ENCODE results near the gene TRABD2A.
"Not testable (repeated sequence)": the region's sequence is repeated elsewhere in the genome, so short reads cannot be mapped to it uniquely, and the experiment has no call there.

Gene TRABD2A

GRCh38 chr2:84879584-84880394 is 1.1 kb downstream of the TRABD2A start:
- no peak for DNase-seq (ENCODE audit: low read depth)

DNA sequence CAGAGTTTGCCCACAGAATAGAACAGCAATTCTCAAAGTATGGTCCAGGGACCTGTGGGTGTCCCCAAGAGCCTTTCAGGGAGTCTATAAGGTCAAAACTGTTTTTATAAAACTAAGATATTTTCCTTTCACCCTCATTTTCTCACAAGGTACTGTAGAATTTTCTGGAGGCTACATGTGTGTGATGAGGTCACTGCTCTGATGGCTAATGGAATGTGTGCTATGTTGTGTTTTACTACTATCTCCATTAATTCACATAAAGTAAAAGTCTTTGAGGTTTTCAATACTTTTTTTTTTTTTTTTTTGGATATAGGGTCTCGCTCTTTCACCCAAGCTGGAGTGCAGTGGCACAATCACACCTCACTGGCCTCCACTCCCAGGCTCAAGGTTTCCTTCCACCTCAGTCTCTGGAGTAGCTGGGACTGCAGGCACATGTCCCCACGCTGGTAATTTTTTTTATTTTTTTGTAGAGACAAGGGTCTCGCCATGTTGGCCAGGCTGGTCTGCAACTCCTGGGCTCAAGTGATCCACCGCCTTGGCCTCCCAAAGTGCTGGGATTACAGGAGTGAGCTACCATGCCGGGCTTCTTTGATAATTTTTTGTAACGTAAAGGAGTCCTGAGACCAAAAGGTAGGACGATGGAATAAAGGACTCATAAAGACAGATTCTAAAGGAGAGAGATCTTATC is 1.8 kb downstream of the TRABD2A start:
- no peak for DNase-seq (ENCODE audit: low read depth)

DNA sequence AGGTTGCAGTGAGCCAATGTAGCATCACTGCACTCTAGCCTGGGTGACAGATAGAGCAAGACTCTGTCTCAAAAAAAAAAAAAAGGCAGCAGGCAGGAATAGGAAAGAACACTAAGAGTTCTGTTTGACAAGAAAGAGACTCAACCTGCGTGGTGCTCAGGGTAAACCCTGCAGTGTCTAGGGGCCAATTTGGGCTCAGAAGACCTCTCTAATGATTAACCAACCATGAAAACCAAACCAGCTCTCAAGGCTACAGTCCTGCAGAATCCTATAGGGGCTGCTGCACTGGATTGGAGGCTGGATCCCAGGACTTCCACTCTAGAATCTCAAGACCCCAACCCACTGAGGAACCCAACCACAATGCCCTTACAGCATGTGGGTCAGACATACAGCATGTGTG is 2.4 kb downstream of the TRABD2A start:
- DNase-seq (ENCODE audit: low read depth) = no peak

GRCh38 chr2:84876369-84876768 is 4.5 kb downstream of the TRABD2A start:
- DNase-seq (ENCODE audit: low read depth) = no peak

- not testable (repeated sequence) for DNase-seq (ENCODE audit: low read depth)
Measured at GRCh38 chr2:84875619-84876018, 5.3 kb downstream of the TRABD2A start.

DNA sequence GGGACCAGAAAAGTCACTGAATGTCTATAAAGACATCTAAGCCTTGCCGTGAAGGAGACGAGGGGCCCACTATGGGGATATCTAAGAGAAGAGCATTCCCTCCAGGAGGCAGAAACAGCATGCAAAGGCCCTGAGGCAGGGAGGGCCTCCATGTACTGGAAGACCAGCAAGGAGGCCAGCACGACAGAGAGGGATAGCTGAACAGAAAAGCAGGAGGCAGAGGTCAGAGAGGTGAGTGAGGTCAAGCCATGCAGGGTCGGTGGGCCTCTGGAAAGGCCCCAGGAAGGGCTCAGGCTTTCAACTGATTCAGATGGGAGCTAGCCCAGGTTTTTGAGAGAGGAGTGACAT is 5.7 kb downstream of the TRABD2A start:
- no peak for DNase-seq (ENCODE audit: low read depth)

- DNase-seq (ENCODE audit: low read depth) = no peak
Measured at GRCh38 chr2:84874381-84875212, 6.3 kb downstream of the TRABD2A start.

- no peak for DNase-seq (ENCODE audit: low read depth)
Measured at GRCh38 chr2:84873350-84873749, 7.5 kb downstream of the TRABD2A start.

DNA sequence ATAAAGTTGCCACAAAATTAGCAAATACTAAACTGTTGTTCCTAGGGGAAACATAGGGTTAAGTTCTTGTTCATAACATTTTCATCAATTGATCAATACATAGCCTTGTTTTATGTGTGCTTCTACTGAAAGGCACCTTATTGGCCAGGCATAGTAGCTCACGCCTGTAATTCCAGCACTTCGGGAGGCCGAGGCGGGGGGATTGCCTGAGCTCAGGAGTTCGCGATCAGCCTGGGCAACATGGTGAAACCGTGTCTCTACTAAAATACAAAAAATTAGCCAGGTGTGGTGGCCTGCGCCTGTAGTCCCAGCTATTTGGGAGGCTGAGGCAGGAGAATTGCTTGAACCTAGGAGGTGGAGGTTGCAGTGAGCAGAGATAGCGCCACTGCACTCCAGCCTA is 8.2 kb downstream of the TRABD2A start:
- DNase-seq (ENCODE audit: low read depth) = not testable (repeated sequence)

DNA sequence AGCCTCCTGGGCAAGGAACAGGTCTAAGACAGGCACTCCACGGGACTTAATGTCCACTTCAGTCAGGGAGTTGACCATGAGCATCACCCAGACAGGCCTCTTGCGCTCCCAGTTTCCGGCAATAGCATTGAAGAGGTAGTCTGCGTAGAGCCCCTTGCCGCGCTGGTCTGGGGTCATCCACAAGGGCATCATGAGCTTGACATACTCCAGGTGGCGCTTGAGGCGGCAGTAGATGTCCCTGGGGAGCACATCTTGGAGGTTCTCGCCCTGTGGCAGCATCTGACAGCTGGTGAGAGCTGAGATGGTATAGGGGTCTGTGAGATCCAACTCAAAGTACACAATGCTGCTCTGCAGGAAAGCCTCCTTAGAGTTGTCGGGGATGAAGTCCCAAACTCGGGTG is 10.6 kb downstream of the TRABD2A start:
- DNase-seq (ENCODE audit: low read depth) = no peak

DNA sequence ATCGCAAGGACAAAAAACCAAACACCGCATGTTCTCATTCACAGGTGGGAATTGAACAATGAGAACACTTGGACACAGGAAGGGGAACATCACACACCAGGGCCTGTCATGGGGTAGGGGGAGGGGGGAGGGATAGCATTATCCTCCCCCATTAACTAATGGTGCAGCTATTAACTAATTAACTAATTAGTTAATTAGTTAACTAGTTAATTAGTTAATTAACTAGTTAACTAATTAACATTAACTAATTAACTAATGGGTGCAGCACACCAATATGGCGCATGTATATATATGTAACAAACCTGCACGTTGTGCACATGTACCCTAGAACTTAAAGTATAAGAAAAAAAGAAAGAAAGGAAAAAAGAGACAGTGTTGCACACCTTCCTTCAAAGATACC is 12.6 kb downstream of the TRABD2A start:
- not testable (repeated sequence) for DNase-seq (ENCODE audit: low read depth)

DNA sequence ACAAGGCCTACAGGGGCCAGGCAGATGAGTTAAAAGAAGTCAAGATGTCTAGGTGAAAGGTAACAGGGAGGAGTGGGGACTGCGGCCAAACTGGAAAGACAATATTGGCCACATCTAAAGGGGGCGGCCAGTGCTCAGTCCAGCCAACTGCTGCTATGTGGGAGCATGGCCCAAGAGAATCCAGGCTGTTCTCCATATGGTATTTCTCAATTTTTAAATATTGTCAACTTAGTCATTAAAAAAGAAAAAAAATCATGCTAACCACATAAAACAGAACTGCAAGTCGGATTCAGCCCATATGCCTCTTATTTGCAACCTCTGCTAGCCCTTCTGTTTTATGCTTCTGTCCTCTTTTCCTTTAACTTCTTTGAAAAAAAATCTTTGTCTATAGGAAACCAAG is 14.8 kb downstream of the TRABD2A start:
- DNase-seq (ENCODE audit: low read depth) = no peak

DNA sequence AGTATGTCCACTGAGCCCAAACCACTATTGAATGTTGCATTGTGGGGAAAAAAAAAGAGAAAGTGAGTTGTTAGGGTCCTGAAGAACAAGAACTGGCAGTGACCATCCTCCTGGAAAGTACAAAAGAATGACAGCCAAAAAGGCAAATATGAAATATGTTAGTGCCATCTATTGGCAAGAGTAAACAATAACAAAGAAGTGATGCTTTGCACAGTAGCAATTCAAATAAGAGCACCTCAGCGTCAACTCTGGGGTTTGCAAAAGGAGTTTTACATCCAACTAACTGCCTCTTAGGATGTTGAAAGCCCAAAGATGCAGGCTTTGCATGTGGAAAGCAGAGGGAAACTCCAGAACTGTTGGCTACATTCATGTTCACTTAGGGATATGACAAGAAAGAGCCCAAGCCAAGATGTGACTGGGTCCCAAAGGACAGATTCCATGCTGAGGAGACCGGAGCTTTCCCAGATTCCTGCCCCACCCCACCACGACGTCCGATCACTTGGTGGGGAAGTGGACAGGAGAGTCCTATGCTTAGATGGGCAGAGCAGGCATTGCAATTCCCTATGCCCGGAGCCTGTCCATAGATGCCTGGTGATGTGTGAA is 15.6 kb downstream of the TRABD2A start:
- no peak for DNase-seq (ENCODE audit: low read depth)

DNA sequence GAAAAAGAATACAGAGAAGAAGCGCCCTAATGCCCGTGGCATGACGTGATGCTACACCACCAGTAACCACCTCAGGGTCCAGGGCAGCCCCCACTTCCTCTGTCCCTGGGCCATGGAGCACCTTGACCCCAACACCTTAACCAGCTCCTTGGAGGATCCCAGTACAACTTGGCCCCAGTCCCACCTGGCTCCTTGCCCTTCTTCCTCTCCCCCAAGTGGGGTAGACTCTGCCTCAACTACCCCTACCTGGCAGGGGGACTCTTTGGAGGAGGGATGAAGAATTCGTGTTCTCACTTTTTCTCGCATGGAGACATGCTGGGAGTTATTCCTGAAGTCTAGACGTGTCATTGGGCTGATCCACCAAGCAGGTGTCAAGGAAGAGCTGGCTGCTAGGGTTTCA is 18.9 kb downstream of the TRABD2A start:
- DNase-seq (ENCODE audit: low read depth) = no peak

- no peak for DNase-seq (ENCODE audit: low read depth)
Measured at GRCh38 chr2:84861539-84861938, 19.3 kb downstream of the TRABD2A start.

GRCh38 chr2:84858937-84859336 is 21.9 kb downstream of the TRABD2A start:
- no peak for DNase-seq (ENCODE audit: low read depth)

DNA sequence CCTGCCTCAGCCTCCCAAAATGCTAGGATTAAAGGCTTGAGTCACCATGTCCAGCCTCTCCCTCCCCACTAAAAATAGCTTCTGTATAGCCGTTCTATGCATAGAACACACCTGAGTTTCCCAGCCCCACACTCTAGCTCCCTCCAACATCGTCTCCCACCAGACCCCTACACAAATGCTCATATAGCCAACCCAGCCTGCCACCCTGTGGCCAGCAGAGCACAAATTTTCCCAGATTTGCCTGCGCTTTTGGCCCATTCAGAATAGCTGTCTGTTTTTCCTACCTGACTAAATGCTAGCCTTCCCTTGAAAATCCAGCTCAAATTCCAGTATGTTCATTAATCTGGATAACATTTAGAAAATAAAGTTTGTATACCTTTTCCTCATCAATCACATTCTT is 22.8 kb downstream of the TRABD2A start:
- no peak for DNase-seq (ENCODE audit: low read depth)

- no peak for DNase-seq (ENCODE audit: low read depth)
Measured at GRCh38 chr2:84857566-84857965, 23.3 kb downstream of the TRABD2A start.

GRCh38 chr2:84856787-84857186 is 24.1 kb downstream of the TRABD2A start:
- no peak for DNase-seq (ENCODE audit: low read depth)

DNA sequence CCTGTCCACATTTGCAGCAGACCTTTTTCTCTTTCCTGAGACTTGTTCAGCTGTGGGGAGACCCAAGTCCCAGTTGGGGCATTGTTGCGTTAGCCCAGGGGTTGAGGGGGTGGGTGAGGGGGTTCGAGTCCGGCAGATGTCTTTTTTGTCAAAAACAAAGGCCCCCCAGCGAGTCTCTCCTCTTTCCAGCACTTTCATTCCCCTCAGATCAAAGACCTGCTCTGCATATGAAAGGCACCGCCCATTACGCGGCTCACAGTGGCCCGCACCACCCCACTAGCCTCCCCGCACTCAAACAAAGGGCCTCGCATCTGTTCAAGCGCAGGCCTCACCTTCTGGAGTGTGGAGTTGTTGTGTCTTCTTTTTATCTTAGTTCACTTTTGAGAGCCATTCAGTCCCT is 25.2 kb downstream of the TRABD2A start:
- no peak for DNase-seq (ENCODE audit: low read depth)

- no peak for DNase-seq (ENCODE audit: low read depth)
Measured at GRCh38 chr2:84854850-84855249, 26.0 kb downstream of the TRABD2A start.

- DNase-seq (ENCODE audit: low read depth) = no peak
Measured at GRCh38 chr2:84851876-84852275, 29.0 kb downstream of the TRABD2A start.

All from stimulated activated CD8-positive, alpha-beta memory T cell treated with anti-CD3 and anti-CD28 coated beads, Interleukin-15, amount 100 ng/mL, for 1 hour (primary cell).